NOMO-1 treated with dmso at 0.1 percent for 144 hours (cell line): ENCODE results near the gene RGL3.
"Not testable (repeated sequence)": the region's sequence is repeated elsewhere in the genome, so short reads cannot be mapped to it uniquely, and the experiment has no call there.

ENCODE experiments used
- DNase-seq: peaks from one replicate; lab custom pipeline; 2025; ENCODE audit not compliant: unreplicated experiment; lab: John Stamatoyannopoulos, UW

RGL3 gene

GRCh38 chr19:11363881-11364280 is 55.2 kb downstream of the RGL3 start:
- DNase-seq: no peak

DNA sequence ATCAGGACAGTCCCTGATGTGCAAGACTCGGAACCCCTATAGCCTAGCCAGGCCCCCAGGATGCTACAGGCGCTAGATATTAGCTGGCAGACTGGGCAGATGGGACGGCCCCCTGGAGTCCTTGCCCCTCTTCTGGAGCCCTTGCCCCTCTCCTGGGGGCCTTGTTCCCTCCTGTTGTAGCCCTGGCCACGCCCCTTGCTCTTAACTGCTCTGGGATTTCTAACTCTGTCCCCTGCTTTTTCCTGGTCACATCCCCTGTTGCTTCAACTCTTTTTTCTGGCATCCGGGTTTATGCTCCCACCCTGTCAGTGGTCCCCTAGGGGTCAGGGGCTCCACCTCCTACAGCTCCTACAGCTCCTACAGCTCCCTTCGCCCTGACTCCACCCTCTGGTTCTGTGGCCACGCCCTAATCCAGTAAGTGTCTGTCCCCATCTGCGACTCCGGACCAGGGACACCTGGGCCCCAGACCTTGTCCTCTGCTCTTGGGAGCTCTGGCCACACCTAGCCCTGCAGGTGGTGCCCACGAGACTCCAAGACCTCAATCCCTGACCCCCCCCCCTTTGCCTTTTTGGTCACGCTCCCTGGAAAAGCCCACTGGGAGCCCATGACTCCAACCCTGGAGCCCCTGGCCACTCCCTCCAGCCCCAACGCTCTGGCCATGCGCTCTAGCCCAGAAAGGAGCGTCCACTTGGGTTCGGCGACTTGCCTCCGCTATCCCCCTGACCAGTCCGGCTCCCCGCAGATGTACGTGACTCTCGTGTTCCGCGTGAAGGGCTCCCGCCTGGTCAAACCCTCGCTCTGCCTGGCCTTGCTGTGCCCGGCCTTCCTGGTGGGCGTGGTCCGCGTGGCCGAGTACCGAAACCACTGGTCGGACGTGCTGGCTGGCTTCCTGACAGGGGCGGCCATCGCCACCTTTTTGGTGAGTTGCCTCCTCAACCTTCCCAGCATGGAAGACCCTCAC is 57.1 kb downstream of the RGL3 start:
- DNase-seq: no peak

- no peak for DNase-seq
Measured at GRCh38 chr19:11361037-11361770, 57.9 kb downstream of the RGL3 start.

- DNase-seq: no peak
Measured at GRCh38 chr19:11359421-11359820, 59.7 kb downstream of the RGL3 start.

DNA sequence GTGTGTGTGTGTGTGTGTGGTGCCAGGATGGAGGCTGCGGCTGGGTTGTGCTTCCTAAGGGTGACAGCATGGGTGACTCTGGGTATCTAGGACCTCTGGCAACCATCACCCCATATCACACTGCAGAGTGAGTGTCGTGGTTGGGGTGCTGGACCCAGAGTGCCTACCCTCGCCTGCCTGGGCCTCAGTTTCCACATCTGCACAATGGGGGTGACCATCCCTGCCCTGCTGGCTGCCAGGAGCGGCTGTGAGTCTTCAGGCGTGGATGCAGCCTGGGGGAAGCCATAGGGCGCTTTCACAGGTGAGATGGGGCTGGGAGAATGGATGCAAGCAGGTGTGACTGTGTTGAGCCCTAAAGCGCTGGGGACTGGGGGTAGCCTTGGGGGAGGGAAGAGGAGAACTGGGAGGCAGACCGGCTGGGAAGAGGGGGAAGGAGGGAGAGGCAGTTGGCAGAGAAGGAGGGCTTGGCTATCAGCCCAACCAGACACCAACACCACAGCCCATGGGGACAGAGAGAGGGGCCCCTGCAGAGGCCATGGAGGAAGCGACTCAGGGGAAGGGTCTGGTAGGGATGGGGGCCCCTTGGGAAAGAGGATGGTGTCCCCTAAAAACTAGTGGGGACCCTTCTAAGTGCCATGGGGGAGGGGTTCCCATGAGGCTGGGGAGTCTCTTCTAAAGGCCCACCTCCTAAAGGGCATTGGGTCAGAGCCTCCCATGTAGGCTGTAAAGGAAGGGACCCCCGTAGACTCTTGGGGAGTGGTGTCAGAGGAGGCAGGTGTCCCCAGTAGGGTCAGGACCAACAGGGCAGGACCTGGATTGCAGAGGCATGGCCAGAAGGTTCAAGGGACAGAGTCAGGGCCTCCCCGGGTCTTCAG is 62.2 kb downstream of the RGL3 start:
- no peak for DNase-seq

DNA sequence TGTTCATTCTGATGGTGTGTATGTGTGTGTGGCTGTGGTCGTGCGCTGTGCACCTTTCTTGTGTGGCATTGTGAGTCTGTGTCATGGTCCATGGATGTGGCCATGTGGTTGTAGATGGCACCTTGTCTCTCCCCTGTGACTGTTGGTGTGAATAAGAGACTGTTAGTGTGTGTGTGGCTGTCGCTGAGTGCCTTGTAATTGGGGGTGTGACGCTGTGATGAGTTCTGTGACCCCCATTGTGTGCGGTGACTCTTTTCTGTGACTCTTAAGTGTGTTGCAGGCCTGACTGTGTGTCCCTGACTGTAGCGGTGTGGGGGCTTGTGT is 63.1 kb downstream of the RGL3 start:
- DNase-seq: no peak

DNA sequence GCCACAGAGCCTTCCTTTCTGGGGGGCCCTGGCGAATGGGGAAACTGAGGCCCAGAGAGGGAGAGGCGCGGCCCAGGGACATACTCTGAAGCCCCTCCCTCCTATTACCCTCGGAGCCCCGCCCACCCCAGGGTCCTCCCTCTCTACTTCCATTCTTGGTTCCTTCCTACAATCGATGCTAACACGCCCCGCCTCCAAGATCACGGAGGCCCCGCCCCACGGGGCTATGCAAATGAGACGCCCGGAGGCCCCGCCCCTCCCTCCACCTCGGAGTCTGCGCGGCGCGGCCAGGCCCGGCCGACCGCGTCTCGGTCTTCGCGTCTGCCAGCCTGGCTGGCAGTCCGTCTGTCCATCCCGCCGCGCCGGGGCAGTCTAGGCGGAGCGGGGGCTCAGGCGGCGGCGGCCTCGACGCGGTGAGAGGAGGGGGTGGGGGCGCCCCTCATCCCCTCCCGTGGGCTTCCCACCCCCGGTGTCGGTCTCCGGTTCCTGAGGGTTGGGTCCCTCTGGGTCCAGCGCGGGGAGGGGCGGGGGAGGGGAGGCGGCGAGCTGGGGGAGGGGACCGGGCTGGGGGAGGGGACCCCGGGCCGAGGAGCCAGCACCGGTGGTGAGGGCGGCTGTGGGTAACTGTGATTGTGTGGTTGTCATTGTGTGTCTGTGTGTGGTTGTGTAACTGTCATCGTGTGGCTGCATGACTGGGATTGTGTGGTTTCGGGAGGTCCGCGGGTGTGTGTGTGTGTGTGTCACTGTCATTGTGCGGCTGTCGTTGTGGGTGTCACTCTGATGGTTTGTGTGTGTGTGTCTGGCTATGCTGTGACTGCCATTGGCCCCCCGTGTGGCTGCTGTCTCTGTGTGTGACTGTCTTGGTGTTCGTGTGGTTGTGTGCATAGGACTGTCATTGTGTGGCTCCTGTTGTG is 63.7 kb downstream of the RGL3 start, which contains the start of gene PLPPR2:
PLPPR2 (plus strand) TSS at position 273 of the 914 bp plus-strand sequence. CDS start 2,242 bp downstream, outside the sequence.
- DNase-seq: peak; percentile 65

DNA sequence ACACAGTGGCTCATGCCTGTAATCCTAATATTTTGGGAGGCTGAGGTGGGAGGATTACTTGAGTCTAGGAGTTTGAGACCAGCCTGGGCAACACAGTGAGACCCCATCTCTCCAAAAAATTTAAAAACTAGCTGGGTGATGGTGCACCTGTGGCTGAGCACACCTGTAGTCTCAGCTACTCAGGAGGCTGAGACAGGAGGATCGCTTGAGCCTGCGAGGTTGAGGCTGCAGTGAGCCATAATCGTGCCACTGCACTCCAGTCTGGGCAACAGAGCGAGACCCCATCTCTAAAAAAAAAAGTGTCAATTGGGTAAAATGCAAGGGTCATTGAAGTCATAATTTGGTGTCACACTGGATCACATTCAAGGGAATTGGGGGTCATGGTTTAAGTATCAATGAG is 65.0 kb downstream of the RGL3 start:
- DNase-seq: not testable (repeated sequence)

GRCh38 chr19:11349171-11349570 is 69.9 kb downstream of the RGL3 start:
- no peak for DNase-seq

- no peak for DNase-seq
Measured at GRCh38 chr19:11347546-11348039, 71.5 kb downstream of the RGL3 start.

DNA sequence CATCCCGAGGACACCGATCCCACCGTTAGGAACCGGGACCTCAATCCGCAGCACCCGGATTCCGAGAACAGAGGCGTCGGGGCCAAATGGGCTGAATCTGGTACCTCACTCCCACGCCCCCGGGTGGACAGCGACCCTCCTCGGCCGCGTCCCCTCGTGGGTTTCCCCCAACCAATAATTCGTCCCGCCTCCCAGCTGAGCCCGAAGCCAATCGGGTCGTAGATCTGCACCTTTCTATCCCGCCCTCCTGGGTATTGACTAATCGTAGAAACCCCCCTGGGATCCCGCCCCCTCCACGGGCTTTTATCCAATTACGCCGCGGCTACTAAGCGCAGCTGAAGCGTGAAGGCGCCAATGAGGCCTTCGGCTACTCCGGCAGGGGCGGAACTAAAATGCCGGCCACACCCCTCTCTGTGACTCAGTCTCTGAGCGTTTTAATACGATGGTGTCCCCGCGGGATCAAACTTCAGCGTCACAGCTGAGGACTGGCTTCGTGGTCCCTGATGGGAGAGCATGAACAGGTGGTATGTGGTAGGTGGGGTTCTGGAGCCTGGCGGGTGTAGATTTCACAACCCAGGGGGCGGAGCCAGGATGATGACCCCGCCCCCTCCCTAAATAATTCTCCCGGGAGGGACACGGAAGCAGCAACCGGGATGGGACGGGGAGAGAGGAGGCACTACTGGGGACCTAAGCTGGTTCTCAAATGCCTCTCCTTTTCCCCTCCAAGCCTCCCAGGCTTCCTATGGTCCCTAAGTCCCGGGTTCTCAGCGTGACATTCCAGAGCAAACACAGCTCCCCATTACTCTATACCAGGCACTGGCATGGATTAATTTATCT is 72.8 kb downstream of the RGL3 start, which contains the start of the genes CCDC159 and TMEM205:
CCDC159 (plus strand) TSS at position 416 of the 837 bp plus-strand sequence; CDS start at position 504, 88 bp downstream.
TMEM205 (minus strand) TSS at position 165 of the 837 bp plus-strand sequence. CDS start 649 bp downstream, outside the sequence.
- DNase-seq: peak; percentile 97

DNA sequence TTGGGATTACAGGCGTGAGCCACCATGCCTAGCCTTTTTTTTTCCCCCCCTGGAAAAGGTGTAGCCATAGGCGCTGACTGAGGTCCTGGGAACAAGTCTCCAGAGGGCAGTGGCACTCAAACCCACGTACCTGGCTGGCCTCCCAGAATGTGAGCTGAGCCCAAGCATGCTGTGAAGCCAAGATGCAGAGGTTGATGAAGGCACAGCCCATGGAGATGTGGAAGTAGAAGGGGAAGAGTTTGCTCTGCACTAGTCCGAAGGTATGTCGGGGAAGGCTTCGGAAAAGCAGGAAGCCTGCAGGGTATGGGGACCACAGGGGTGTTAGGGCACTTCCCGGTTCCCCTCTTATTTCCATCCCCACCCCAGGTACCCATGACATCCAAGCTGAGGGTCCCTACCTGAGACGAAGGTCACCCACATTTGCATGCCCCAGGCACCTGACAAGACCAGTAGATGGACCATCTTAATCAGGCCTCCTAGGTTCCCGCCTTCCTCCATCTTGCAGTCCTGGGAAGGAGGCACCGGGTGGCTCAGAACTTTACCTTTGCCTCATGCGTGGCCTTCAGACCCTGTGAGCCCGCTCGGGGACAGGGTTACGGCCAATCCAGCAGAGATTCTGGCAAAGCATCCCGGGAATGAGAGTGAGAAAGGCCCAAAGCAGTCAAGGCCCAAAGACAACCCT is 73.9 kb downstream of the RGL3 start:
- DNase-seq: no peak
